GM12878 (cell line): Measurements from ENCODE around the gene THAP5. TPM values are rescaled to one million over a fixed set of nuclear protein-coding genes. Genes with fewer than 3 reads are reported as not detected.

Source experiments
- ATF3 ChIP-seq: IDR thresholded peaks from 2 replicates; pipeline ENCODE4 v1.6.1; 2011; ENCODE audit warnings: low read depth, mild to moderate bottlenecking, low read length, moderate library complexity, borderline replicate concordance; ENCODE audit errors: extremely low read depth
- ATF7 ChIP-seq: fragments of 450-650 bp; IDR thresholded peaks from 2 replicates; pipeline ENCODE4 v1.6.1; 2016; ENCODE audit warnings: low read depth, mild to moderate bottlenecking
- BHLHE40 ChIP-seq, 2 experiments: fragments of 450-650 bp in 1 of 2; IDR thresholded peaks; 2 replicates each; pipeline ENCODE4 v1.6.1; 2011 to 2017; ENCODE audit warnings: low read depth in 2 of 2, borderline replicate concordance in 1 of 2, improper control_type of control experiment in 1 of 2, low read length in 1 of 2, mild to moderate bottlenecking in 1 of 2
- CTCF ChIP-seq, 3 experiments: IDR thresholded peaks in 2 of 3; conservative IDR thresholded peaks in 1 of 3; 2 replicates each; pipeline ENCODE4 v1.5.1; 2011; ENCODE audit warnings: low read depth in 3 of 3, low read length in 3 of 3, mild to moderate bottlenecking in 3 of 3, control low read depth in 2 of 3, moderate library complexity in 2 of 3, inconsistent platforms in 1 of 3, mixed read lengths in 1 of 3; ENCODE audit not compliant: control insufficient read depth in 2 of 3, insufficient read depth in 1 of 3; ENCODE audit errors: extremely low read depth in 1 of 3
- DPF2 ChIP-seq: fragments of 450-650 bp; IDR thresholded peaks from 2 replicates; pipeline ENCODE4 v1.6.1; 2017; ENCODE audit warnings: mild to moderate bottlenecking
- HCFC1 ChIP-seq: fragments of 150-350 bp; IDR thresholded peaks from 2 replicates; pipeline ENCODE4 v1.6.1; 2014; ENCODE audit warnings: low read length
- IKZF2 ChIP-seq, 2 experiments: fragments of 450-650 bp; IDR thresholded peaks; 2 replicates each; pipeline ENCODE4 v1.6.1; 2017; ENCODE audit warnings: mild to moderate bottlenecking in 2 of 2, moderate library complexity in 2 of 2
- IRF3 ChIP-seq: fragments of 450-650 bp; IDR thresholded peaks from 2 replicates; pipeline ENCODE4 v1.6.1; 2014; ENCODE audit warnings: mild to moderate bottlenecking
- NKRF ChIP-seq: fragments of 450-650 bp; conservative IDR thresholded peaks from 2 replicates; pipeline ENCODE4 v1.6.1; 2017; ENCODE audit warnings: mild to moderate bottlenecking, moderate library complexity
- NR2C2 ChIP-seq: IDR thresholded peaks from 2 replicates; pipeline ENCODE4 v1.6.1; 2011; ENCODE audit warnings: borderline replicate concordance, low read depth; ENCODE audit not compliant: control insufficient read depth, insufficient read length
- POLR2A ChIP-seq: IDR thresholded peaks from 2 replicates; pipeline ENCODE4 v1.6.1; 2011; ENCODE audit warnings: low read depth, mild to moderate bottlenecking, low read length
- POLR2AphosphoS5 ChIP-seq: IDR thresholded peaks from 2 replicates; pipeline ENCODE4 v1.6.1; 2011; ENCODE audit warnings: mild to moderate bottlenecking, low read length, inconsistent platforms
- RAD21 ChIP-seq: IDR thresholded peaks from 2 replicates; pipeline ENCODE4 v1.6.1; 2011; ENCODE audit warnings: mild to moderate bottlenecking, low read depth, low read length, moderate library complexity; ENCODE audit not compliant: insufficient read depth
- SP1 ChIP-seq: IDR thresholded peaks from one replicate; pipeline ENCODE4 v1.6.1; 2011; ENCODE audit warnings: low read depth, low read length
- SPI1 ChIP-seq: IDR thresholded peaks from 2 replicates; pipeline ENCODE4 v1.6.1; 2011; ENCODE audit warnings: low read depth, mild to moderate bottlenecking, low read length, moderate library complexity, borderline replicate concordance; ENCODE audit not compliant: insufficient read depth
- ZNF207 ChIP-seq: fragments of 450-650 bp; IDR thresholded peaks from 2 replicates; pipeline ENCODE4 v1.6.1; 2014; ENCODE audit warnings: antibody characterized with exemption, mild to moderate bottlenecking, borderline replicate concordance
- ZNF217 ChIP-seq: fragments of 450-650 bp; IDR thresholded peaks from 2 replicates; pipeline ENCODE4 v1.6.1; 2017; ENCODE audit warnings: antibody characterized with exemption, mild to moderate bottlenecking
- ZNF274 ChIP-seq: IDR thresholded peaks from one replicate; pipeline ENCODE4 v1.8.0; 2011; ENCODE audit not compliant: insufficient read length, insufficient read depth
- ZNF687 ChIP-seq: fragments of 450-650 bp; IDR thresholded peaks from 2 replicates; pipeline ENCODE4 v1.6.1; 2017; ENCODE audit warnings: mild to moderate bottlenecking, moderate library complexity
- polyA plus RNA-seq, 11 experiments: library from polyadenylated mRNA; depleted of rRNA in 4 of 11; unstranded in 6 of 11; stranded (reverse) in 5 of 11; fragments of >200 nt; fragmentation: Nextera tagmentation in 4 of 11; fragmentation: Illumina TruSeq in 1 of 11; extraction: Ambion mirVana in 4 of 11; extraction: Trizol in 1 of 11; gene quantifications; 1 replicate in 1 of 11; 2 replicates in 10 of 11; pipeline versions ENCODE4 v1.2.1 to v1.2.3, GENCODE V29; 2011 to 2016; ENCODE audit warnings: inconsistent platforms in 2 of 11, missing spikeins in 2 of 11, low read depth in 1 of 11
- total RNA-seq, 4 experiments: library from RNA; depleted of rRNA in 3 of 4; stranded (reverse); fragments of >200 nt in 3 of 4; fragmentation: Illumina TruSeq in 1 of 4; extraction: Trizol in 1 of 4; gene quantifications; 2 replicates each; pipeline versions ENCODE4 v1.2.1 to v1.2.3, GENCODE V29; 2013 to 2021

Gene THAP5
- total and polyA plus RNA-seq, 10 of the 15 experiments (the other 5 are each of a cell fraction or from before 2014, with no cell fraction given): 13.0 to 47.7 (median 24.2) TPM

GRCh38 chr7:108569381-108570145 lies at the start of gene THAP5, which contains the start of gene DNAJB9 (continued):
- no peak for TF ChIP-seq RAD21
- no peak for TF ChIP-seq IKZF2 (IDR thresholded peaks at IDR 0.05)
- TF ChIP-seq ZNF217: no peak
- TF ChIP-seq NKRF: peak; percentile 91
- TF ChIP-seq NR2C2: no peak
- peak; percentile 61; the same call in 1 of the 2 replicates for TF ChIP-seq SPI1
- TF ChIP-seq IRF3: peak; percentile 30; the same call in 1 of the 2 replicates
- peak; percentile 91 to 95 for TF ChIP-seq BHLHE40 (IDR thresholded peaks at IDR 0.05; ENCODE audit: borderline replicate concordance in 1 of 2, low read depth in 2 of 2, low read length in 1 of 2)
- TF ChIP-seq CTCF (IDR thresholded peaks at IDR 0.05 in 2 of 3, conservative IDR thresholded peaks at IDR 0.05 in 1 of 3; ENCODE audit: control insufficient read depth in 2 of 3, extremely low read depth in 1 of 3, insufficient read depth in 1 of 3, low read depth in 3 of 3, low read length in 3 of 3): 0 out of 6 replicates have a peak, but pooled peaks of 1 of the 3 experiments have one; percentile 1
- peak; percentile 38; the same call in 1 of the 2 replicates for TF ChIP-seq ATF7
- TF ChIP-seq ZNF274: no peak
- peak; percentile 10; the same call in 1 of the 2 replicates for TF ChIP-seq DPF2
- TF ChIP-seq ZNF207: no peak
- peak; percentile 66; the same call in 1 of the 2 replicates for TF ChIP-seq ZNF687
- TF ChIP-seq SP1: peak; percentile 54
- peak; percentile 90 for TF ChIP-seq ATF3
- TF ChIP-seq POLR2A: peak; percentile 99
- TF ChIP-seq POLR2AphosphoS5: peak; percentile 85
- TF ChIP-seq HCFC1: peak; percentile 37; the same call in 1 of the 2 replicates
